Ovary (tissue), 9 donors: ENCODE measurements around the gene BDNF. TPM values are rescaled to one million over a fixed set of nuclear protein-coding genes. Genes with fewer than 3 reads are reported as not detected.

ENCODE experiments used
- DNase-seq, 5 donors: peaks; one replicate each; pipeline ENCODE4 v3.0.0-alpha.2; 2019 to 2020
- H3K27ac ChIP-seq, 2 donors: fragments of 200-600 bp; one replicate each; pipeline versions ENCODE4 v1.5.1 to v1.8.0; 2019 to 2022
- H3K27me3 ChIP-seq: fragments of 200-600 bp; one replicate; pipeline ENCODE4 v1.8.0; 2022
- H3K36me3 ChIP-seq: fragments of 200-600 bp; sonication (generic); one replicate; pipeline ENCODE4 v1.5.1; 2019
- H3K4me1 ChIP-seq: one replicate; pipeline ENCODE4 v1.8.1; 2013; ENCODE audit warnings: mild to moderate bottlenecking, moderate library complexity; ENCODE audit not compliant: insufficient read depth
- H3K4me3 ChIP-seq: fragments of 200-600 bp; sonication (generic); one replicate; pipeline ENCODE4 v1.5.1; 2017
- H3K9me3 ChIP-seq, 2 donors: fragments of 200-600 bp in 1 of 2; sonication (generic) in 1 of 2; one replicate each; pipeline versions ENCODE4 v1.5.1 to v1.8.1; 2013 to 2019; ENCODE audit warnings: mild to moderate bottlenecking in 1 of 2, moderate library complexity in 1 of 2
- EP300 ChIP-seq: sonication (generic); formaldehyde crosslinking; IDR thresholded peaks from one replicate; pipeline ENCODE4 v1.6.1; 2017; ENCODE audit warnings: antibody characterized with exemption
- POLR2A ChIP-seq: fragments of 450-650 bp; IDR thresholded peaks from one replicate; pipeline ENCODE4 v1.6.1; 2017; ENCODE audit warnings: antibody characterized with exemption, mild to moderate bottlenecking, moderate library complexity
- WGBS, 3 donors: extraction: QIAGEN DNeasy Blood & Tissue Kit in 1 of 3; methylation state at CpG; one replicate each; pipeline versions ENCODE4 v1.1.5 to v1.1.7; 2013 to 2017; 5-methylcytosine and 5-hydroxymethylcytosine counted together
- intact Hi-C, 4 donors: fragments of 100-400 bp; cut with DNase I; formaldehyde crosslinking; loops; one replicate each; pipeline versions ENCODE4 v1.11.0 to v1.15.1; 2022 to 2023
- polyA plus RNA-seq, 2 donors: library from polyadenylated mRNA; stranded (reverse); fragments of 200-250 nt in 1 of 2; fragments of 350-450 nt in 1 of 2; fragmentation: Illumina TruSeq in 1 of 2; extraction: RNeasy Lipid Tissue Mini Kit (QIAGEN cat#74804) in 1 of 2; gene quantifications; one replicate each; pipeline ENCODE4 v1.2.3, GENCODE V29; 2013 to 2014
- total RNA-seq, 7 donors: library from RNA; depleted of rRNA in 2 of 7; stranded (reverse); fragments of >200 nt in 2 of 7; fragmentation: NEBNext Ultra II Directional in 3 of 7; extraction: Animal tissue kit (Norgen Biotek cat#: 25700) in 3 of 7; gene quantifications; one replicate each; pipeline versions ENCODE4 v1.1.0 to v1.2.4, GENCODE V29; 2016 to 2023
- TF ChIP-seq, protein P1 (sequence below), 3 donors: fragments of 450-650 bp in 2 of 3; fragments of 200-600 bp in 1 of 3; IDR thresholded peaks; one replicate each; pipeline versions ENCODE4 v1.5.1 to v1.8.0; 2016 to 2022; ENCODE audit warnings: antibody characterized with exemption in 3 of 3, mild to moderate bottlenecking in 1 of 3
- donor health status: DM: no; HTN: no; CAD: no; lungs with moderate emphysema.
- donor health status: DM: no; HTN: no; CAD: no.
- donor health status: Bipolar disorder and iron deficiency.
- donor health status: DM: yes; HTN: yes; CAD: no.
- donor health status: DM: no; HTN: no; CAD: no.
- donor health status: DM: yes; HTN: yes; CAD: no.

BDNF gene
- total and polyA plus RNA-seq, 9 donors: 0.10 to 2.6 (median 0.65) TPM; not detected in 1

DNA sequence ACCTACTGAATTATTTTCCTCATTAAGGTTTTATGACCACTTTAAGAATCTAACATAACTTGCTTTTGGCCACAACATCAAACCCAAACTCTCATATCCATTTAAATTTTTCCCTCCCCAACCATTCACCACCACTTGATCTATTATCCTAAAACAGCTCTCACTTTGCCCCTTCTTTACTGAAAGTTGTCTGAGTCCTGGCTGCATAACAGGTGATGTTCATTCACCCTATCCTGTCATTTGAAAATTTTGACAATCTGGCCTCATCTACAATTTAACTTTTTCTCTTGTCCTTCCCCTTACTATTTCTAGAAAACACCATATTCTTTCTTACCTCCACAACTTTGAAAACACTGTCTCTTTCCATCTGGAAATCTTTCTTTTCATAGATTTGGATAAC, 89.3 kb downstream of the BDNF start:
- TF ChIP-seq EP300 (no peak), POLR2A (no peak)
- TF ChIP-seq, protein P1, sequence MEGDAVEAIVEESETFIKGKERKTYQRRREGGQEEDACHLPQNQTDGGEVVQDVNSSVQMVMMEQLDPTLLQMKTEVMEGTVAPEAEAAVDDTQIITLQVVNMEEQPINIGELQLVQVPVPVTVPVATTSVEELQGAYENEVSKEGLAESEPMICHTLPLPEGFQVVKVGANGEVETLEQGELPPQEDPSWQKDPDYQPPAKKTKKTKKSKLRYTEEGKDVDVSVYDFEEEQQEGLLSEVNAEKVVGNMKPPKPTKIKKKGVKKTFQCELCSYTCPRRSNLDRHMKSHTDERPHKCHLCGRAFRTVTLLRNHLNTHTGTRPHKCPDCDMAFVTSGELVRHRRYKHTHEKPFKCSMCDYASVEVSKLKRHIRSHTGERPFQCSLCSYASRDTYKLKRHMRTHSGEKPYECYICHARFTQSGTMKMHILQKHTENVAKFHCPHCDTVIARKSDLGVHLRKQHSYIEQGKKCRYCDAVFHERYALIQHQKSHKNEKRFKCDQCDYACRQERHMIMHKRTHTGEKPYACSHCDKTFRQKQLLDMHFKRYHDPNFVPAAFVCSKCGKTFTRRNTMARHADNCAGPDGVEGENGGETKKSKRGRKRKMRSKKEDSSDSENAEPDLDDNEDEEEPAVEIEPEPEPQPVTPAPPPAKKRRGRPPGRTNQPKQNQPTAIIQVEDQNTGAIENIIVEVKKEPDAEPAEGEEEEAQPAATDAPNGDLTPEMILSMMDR (IDR thresholded peaks at IDR 0.05): no peak
- DNase-seq: no peak
- Histone ChIP-seq H3K9me3 (no peaks in the 10 kb centered on the region), H3K4me3 (no peak overlapping the region), H3K4me1 (no peaks in the 10 kb centered on the region), H3K27ac (no peak overlapping the region), H3K27me3 (no peaks in the 10 kb centered on the region), H3K36me3 (no peaks in the 10 kb centered on the region)
- intact Hi-C loops: no loop called here

DNA sequence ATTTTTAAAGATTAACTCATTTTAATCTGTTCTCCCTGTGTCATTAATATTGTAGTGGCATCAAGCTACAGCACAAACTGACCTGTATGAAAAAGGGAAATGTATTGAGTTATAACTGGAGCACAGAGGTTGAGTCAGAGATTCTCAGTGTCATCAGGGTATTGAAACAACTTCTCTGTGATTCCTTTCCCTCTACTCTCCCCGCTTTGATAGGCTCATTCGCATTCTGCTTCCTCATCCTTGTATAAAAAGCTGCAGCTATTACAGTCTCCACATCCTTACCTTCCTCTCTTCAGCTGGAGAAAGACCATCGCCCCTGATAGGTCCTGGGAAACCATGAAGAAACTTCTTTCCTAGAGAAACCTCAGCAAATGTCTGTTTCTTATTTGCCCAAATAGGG, 90.0 kb downstream of the BDNF start:
- Histone ChIP-seq H3K27me3 (no peaks in the 10 kb centered on the region), H3K4me3 (no peak overlapping the region), H3K36me3 (no peaks in the 10 kb centered on the region), H3K9me3 (no peaks in the 10 kb centered on the region), H3K4me1 (no peaks in the 10 kb centered on the region), H3K27ac (no peak overlapping the region)
- 93 to 99% (median 98%) methylated on average over 3 of the region's 3 CpGs for WGBS, 3 donors
- intact Hi-C loops: no loop called here
- no peak for TF ChIP-seq POLR2A
- TF ChIP-seq, protein P1 (IDR thresholded peaks at IDR 0.05): no peak
- TF ChIP-seq EP300: no peak
- no peak for DNase-seq

DNA sequence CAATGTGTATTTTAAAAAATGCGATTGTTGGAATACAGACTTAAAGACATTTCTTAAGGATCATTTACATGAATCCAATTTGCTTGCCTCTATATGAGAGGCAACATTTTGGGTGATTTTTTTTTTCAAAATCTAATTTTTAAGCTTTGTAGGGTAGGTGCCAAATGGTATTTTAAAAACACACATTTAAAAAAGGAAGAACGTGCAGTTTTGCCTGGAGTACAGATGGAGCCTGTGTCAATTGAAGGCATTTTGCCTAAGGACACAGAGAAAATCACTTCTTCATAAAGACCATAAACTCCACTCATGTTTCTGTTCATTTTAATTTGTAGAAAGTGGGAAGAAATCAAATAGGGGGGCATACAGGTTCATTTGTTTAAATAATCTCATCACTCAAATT, 91.3 kb downstream of the BDNF start:
- WGBS, 3 donors: 83 to 92% (median 90%) methylated on average over 2 of the region's 2 CpGs
- intact Hi-C loops: no loop called here

DNA sequence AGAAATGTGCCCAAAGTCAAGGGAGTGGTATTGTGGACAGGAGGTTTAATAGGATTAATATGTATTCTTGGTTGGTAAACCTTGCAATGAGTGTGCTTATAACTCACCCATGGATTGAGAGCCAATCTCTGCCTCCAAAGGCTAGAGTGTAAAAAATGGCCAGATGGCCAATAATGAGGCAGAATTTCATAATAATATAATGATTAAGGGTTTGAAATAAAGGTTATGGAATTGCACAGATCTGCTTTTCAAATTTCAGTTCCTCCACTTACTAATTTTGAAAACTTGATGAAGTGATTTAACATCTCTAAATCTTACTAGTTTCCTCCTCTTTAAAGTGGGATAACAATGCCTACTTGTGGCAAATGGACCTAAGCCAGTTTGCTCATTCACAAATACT, 94.8 kb downstream of the BDNF start:
- Histone ChIP-seq H3K27me3 (no peaks in the 10 kb centered on the region), H3K27ac (no peak overlapping the region), H3K4me1 (no peaks in the 10 kb centered on the region), H3K36me3 (no peaks in the 10 kb centered on the region), H3K4me3 (no peak overlapping the region), H3K9me3 (no peaks in the 10 kb centered on the region)
- TF ChIP-seq POLR2A (no peak), EP300 (no peak)
- TF ChIP-seq, protein P1 (IDR thresholded peaks at IDR 0.05): no peak
- no peak for DNase-seq
- intact Hi-C loops: no loop called here

More for the DNA sequence above, 91.3 kb downstream of the BDNF start:
- Histone ChIP-seq H3K27me3 (no peaks in the 10 kb centered on the region), H3K4me1 (no peaks in the 10 kb centered on the region), H3K9me3 (no peaks in the 10 kb centered on the region), H3K27ac (no peak overlapping the region), H3K36me3 (no peaks in the 10 kb centered on the region), H3K4me3 (no peak overlapping the region)
- TF ChIP-seq, protein P1 (IDR thresholded peaks at IDR 0.05): no peak
- no peak for DNase-seq

Other genes starting within 250 kb of the BDNF start
- 10 to 100 TPM; 25.0 to 51.1 (median 33.4) TPM for gene LGR4, start 227.7 kb downstream of the BDNF start, total RNA-seq
- 10 to 100 TPM; 15.3 to 26.8 TPM for gene LGR4, start 227.7 kb downstream of the BDNF start, polyA plus RNA-seq
- 10 to 100 TPM; 28.4 to 39.0 (median 35.3) TPM for gene LIN7C, start 193.7 kb downstream of the BDNF start, total RNA-seq
- 10 to 100 TPM in 1 of 2 donors, 1 to 10 TPM in 1; 7.0 to 10.5 TPM for gene LIN7C, start 193.7 kb downstream of the BDNF start, polyA plus RNA-seq